CD4-positive, alpha-beta memory T cell (primary cell): ENCODE data around the gene NR3C1. TPM values are rescaled to one million over a fixed set of nuclear protein-coding genes. Genes with fewer than 3 reads are reported as not detected.

Experiments used
- CTCF ChIA-PET: fragments of 350-600 bp; sonication (Branson Sonifier 250); formaldehyde crosslinking; loops from one replicate; lab custom pipeline; 2021; ENCODE audit warnings: inconsistent platforms; ENCODE audit not compliant: partially characterized antibody; lab: Charles Lee
- POLR2A ChIA-PET: fragments of 350-600 bp; sonication (Branson Sonifier 250); formaldehyde crosslinking; loops from one replicate; lab custom pipeline; 2021; ENCODE audit not compliant: partially characterized antibody; lab: Charles Lee
- DNase-seq, 5 donors: peaks; one replicate each; pipeline versions ENCODE4 v3.0.0 to v3.0.0-alpha.2; 2020 to 2022; ENCODE audit warnings: mixed read lengths in 1 of 5
- H3K27ac ChIP-seq: one replicate; pipeline ENCODE4 v1.7.0; 2013; ENCODE audit warnings: low read depth, low read length
- H3K27me3 ChIP-seq: 2 replicates; pipeline ENCODE4 v1.7.0; 2013; ENCODE audit warnings: mild to moderate bottlenecking, low read length, moderate library complexity; ENCODE audit not compliant: insufficient read depth
- H3K36me3 ChIP-seq: 2 replicates; pipeline ENCODE4 v1.7.0; 2013; ENCODE audit warnings: mild to moderate bottlenecking, low read length, moderate library complexity; ENCODE audit not compliant: insufficient read depth
- H3K4me1 ChIP-seq: 2 replicates; pipeline ENCODE4 v1.7.0; 2013; ENCODE audit warnings: mild to moderate bottlenecking, low read length, moderate library complexity; ENCODE audit not compliant: insufficient read depth
- H3K4me3 ChIP-seq, 2 donors: one replicate each; pipeline ENCODE4 v1.7.0; 2013; ENCODE audit warnings: low read length in 2 of 2, mild to moderate bottlenecking in 1 of 2
- H3K9me3 ChIP-seq, 2 donors: one replicate each; pipeline ENCODE4 v1.7.0; 2013; ENCODE audit warnings: low read length in 2 of 2, control low read depth in 1 of 2; ENCODE audit not compliant: control insufficient read depth in 1 of 2
- H3K27ac Mint-ChIP-seq, 7 donors: one replicate each; pipeline ENCODE4 v1.8.0; 2020 to 2021; ENCODE audit warnings: mixed read lengths in 7 of 7, mild to moderate bottlenecking in 6 of 7, inconsistent platforms in 3 of 7, moderate library complexity in 3 of 7
- H3K27me3 Mint-ChIP-seq, 2 donors: one replicate each; pipeline ENCODE4 v1.8.0; 2020 to 2021; ENCODE audit warnings: mixed read lengths in 2 of 2
- H3K36me3 Mint-ChIP-seq, 2 donors: one replicate each; pipeline ENCODE4 v1.8.0; 2020 to 2021; ENCODE audit warnings: mixed read lengths in 2 of 2, inconsistent platforms in 1 of 2, mild to moderate bottlenecking in 1 of 2
- H3K4me1 Mint-ChIP-seq, 4 donors: one replicate each; pipeline ENCODE4 v1.8.0; 2020 to 2021; ENCODE audit warnings: mixed read lengths in 4 of 4, mild to moderate bottlenecking in 1 of 4
- H3K4me3 Mint-ChIP-seq, 8 donors: one replicate each; pipeline ENCODE4 v1.8.0; 2020 to 2021; ENCODE audit warnings: mixed read lengths in 8 of 8, mild to moderate bottlenecking in 7 of 8, moderate library complexity in 6 of 8, inconsistent platforms in 3 of 8
- H3K9me3 Mint-ChIP-seq, 8 donors: one replicate each; pipeline ENCODE4 v1.8.0; 2020 to 2021; ENCODE audit warnings: mixed read lengths in 8 of 8, mild to moderate bottlenecking in 5 of 8, inconsistent platforms in 3 of 8, moderate library complexity in 1 of 8
- intact Hi-C: fragments of 100-400 bp; cut with micrococcal nuclease; formaldehyde crosslinking; loops from one replicate; pipeline ENCODE4 v1.15.1; 2023
- polyA plus RNA-seq, 2 donors: library from polyadenylated mRNA; unstranded; fragments of 300-500 nt; fragmentation: Illumina TruSeq; gene quantifications; one replicate each; pipeline ENCODE4 v1.2.3, GENCODE V29; 2021
- total RNA-seq, 2 experiments: library from RNA; stranded (reverse); gene quantifications; one replicate each; pipeline ENCODE4 v1.2.3, GENCODE V29; 2021

Gene NR3C1
- 100 to 1,000 TPM; 161 to 164 TPM for total RNA-seq
- 100 to 1,000 TPM in 1 of 2 donors, 10 to 100 TPM in 1; 92.0 to 125 TPM for polyA plus RNA-seq

DNA sequence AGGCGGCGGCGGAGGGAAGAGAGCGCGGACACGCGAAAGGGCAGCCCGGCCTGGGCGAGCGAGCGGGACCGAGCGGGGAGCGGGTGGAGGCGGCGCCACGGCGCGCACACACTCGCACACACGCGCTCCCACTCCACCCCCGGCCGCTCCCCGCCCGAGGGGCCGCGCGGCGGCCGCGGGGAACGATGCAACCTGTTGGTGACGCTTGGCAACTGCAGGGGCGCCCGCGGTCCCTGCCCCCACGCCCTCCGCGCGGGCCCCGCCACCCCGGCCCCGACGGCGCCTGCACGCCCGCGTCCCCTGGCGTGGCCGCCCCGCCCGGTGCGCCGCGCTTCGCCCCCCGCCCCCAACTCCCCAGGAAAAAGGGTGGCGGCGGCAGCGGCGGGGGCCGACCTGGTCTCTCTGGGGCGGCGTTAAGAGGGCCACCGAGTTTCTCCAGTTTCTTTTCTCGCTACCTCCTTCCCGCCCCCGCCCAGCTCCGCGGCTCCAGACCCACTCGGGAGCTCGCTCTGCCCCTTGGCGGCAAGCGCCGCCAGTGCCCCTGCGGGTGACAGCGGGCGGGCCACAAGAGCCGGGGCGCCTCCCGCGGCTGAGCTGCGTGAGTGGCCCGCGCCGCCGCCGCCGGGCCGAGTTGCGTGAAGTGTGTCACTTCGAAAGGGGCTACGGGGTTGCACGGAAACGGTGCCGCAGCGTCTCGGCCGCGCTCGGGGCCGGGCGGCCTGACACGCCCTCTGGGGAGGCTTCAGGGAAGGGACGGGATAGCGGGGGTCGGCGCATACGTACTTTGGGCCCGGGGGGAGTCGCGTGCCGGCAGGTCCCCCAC, at the start of gene NR3C1:
Gene NR3C1 (minus strand): TSS at position 94 of the 823 bp plus-strand sequence. CDS start 2,847 bp downstream, outside the sequence.
- intact Hi-C loops = loop anchor here (1.0 to 5.0 kb wide), 10 partner anchors 31 to 785 kb away; partner anchors contain the start of genes ARHGAP26, KCTD16 and YIPF5
- peak within 1 kb of the TSS; percentile 90 for H3K27ac ChIP-seq
- H3K27me3 ChIP-seq = no peaks in the 10 kb centered on the region
- ChIA-PET CTCF (interaction anchor here (0.6 to 3.0 kb wide), 35 partner anchors 8 to 789 kb away, joined by 3 to 64 read pairs (median 4); partner anchors contain the start of genes ARHGAP26, KCTD16 and YIPF5), POLR2A (interaction anchor here (0.6 to 5.1 kb wide), 53 partner anchors 9 to 1721 kb away, joined by 3 to 250 read pairs (median 5); partner anchors contain the start of genes ARHGAP26, KCTD16 and YIPF5)
- H3K36me3 ChIP-seq = peaks cover 9% of the 10 kb centered on the region
- no peaks in the 10 kb centered on the region for H3K27me3 Mint-ChIP-seq
- H3K36me3 Mint-ChIP-seq = peaks cover 21 to 46% of the 10 kb centered on the region in 2 donors
- H3K4me3 ChIP-seq = peak within 1 kb of the TSS; percentile 77 to 93
- peaks cover 39% of the 10 kb centered on the region for H3K4me1 ChIP-seq
- peaks cover 32 to 50% (median 40%) of the 10 kb centered on the region in 4 donors for H3K4me1 Mint-ChIP-seq
- H3K9me3 Mint-ChIP-seq = peaks cover 0 to 3% (median 0%) of the 10 kb centered on the region in 8 donors
- H3K27ac Mint-ChIP-seq = peak within 1 kb of the TSS; percentile 95 to 100 (median 99)
- peak; percentile 89 to 92 (median 91) for DNase-seq
- H3K4me3 Mint-ChIP-seq = peak within 1 kb of the TSS; percentile 92 to 97 (median 94)
- H3K9me3 ChIP-seq = no peaks in the 10 kb centered on the region

DNA sequence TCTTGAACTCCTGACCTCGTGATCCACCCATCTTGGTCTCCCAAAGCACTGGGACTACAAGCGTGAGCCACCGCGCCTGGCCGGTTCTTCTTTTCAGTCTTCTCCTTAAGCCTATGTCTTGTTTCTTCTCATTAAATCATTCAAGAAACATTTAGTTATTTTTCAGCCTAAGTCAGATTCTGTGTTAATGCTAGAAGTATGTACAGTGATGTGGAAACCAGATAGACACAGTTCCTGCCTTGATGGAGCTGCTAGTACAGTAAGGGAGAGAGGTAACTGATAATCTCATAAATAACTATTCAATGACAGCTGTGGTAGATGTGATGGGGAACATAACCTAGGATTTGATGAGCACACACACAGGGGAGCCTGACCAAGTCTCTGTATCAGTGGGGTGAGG, 46.3 kb upstream of the NR3C1 start:
- H3K27ac ChIP-seq = no peak overlapping the region
- no peak for DNase-seq
- peaks cover 11% of the 10 kb centered on the region for H3K4me1 ChIP-seq
- Mint-ChIP-seq H3K4me3 (no peak overlapping the region), H3K27me3 (no peaks in the 10 kb centered on the region), H3K36me3 (no peaks in the 10 kb centered on the region), H3K4me1 (peaks cover 4 to 24% (median 12%) of the 10 kb centered on the region in 4 donors), H3K27ac (peak overlapping the region in 1 of 7 donors; percentile 4), H3K9me3 (no peaks in the 10 kb centered on the region)
- H3K9me3 ChIP-seq = no peaks in the 10 kb centered on the region
- ChIA-PET POLR2A (interaction anchor here (1.1 kb wide), 1 partner anchor 15 kb away, joined by 4 read pairs; no protein-coding TSS in a partner anchor), CTCF (interaction anchor here (1.2 kb wide), 1 partner anchor 11 kb away, joined by 5 read pairs; no protein-coding TSS in a partner anchor)
- intact Hi-C loops = loop anchor here (5.0 kb wide), 1 partner anchor 92 kb away; no protein-coding TSS in a partner anchor
- H3K36me3 ChIP-seq = no peaks in the 10 kb centered on the region
- H3K27me3 ChIP-seq = no peaks in the 10 kb centered on the region
- H3K4me3 ChIP-seq = no peak overlapping the region

DNA sequence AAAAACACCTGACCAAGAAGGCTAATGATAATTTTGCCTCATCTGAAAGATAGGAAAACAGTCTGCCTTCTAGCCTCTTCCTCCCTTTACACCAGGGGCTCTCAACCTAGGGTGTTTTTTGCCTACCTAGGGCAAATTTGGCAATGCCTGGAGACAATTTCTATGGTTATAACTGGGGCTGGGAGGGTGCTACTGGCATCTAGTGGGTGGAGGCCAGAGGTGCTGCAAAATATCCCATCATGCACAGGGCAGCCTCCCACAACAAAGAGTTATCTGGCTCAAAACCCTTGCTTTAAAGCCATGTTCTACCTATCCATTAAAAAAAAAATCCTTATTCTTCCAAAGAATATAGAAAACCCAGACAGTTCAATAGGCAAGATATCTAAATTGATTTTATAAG, 45.0 kb upstream of the NR3C1 start:
- Mint-ChIP-seq H3K4me1 (peaks cover 4 to 24% (median 12%) of the 10 kb centered on the region in 4 donors), H3K36me3 (no peaks in the 10 kb centered on the region), H3K27me3 (no peaks in the 10 kb centered on the region), H3K27ac (peak overlapping the region in 2 of 7 donors; percentile 56 to 57), H3K4me3 (no peak overlapping the region), H3K9me3 (no peaks in the 10 kb centered on the region)
- Histone ChIP-seq H3K27me3 (no peaks in the 10 kb centered on the region), H3K36me3 (no peaks in the 10 kb centered on the region), H3K27ac (no peak overlapping the region), H3K4me3 (no peak overlapping the region), H3K4me1 (peaks cover 11% of the 10 kb centered on the region), H3K9me3 (no peaks in the 10 kb centered on the region)
- intact Hi-C loops = loop anchor here (5.0 kb wide), 1 partner anchor 91 kb away; no protein-coding TSS in a partner anchor
- CTCF ChIA-PET = interaction anchor here (0.8 kb wide), 1 partner anchor 524 kb away, joined by 3 read pairs; no protein-coding TSS in a partner anchor
- DNase-seq = peak in 4 of 5 donors; percentile 22 to 31 (median 26)
- POLR2A ChIA-PET = interaction anchor here (0.5 to 5.6 kb wide), 2 partner anchors 45 to 737 kb away, joined by 3 to 33 read pairs; partner anchors contain the start of gene NR3C1

DNA sequence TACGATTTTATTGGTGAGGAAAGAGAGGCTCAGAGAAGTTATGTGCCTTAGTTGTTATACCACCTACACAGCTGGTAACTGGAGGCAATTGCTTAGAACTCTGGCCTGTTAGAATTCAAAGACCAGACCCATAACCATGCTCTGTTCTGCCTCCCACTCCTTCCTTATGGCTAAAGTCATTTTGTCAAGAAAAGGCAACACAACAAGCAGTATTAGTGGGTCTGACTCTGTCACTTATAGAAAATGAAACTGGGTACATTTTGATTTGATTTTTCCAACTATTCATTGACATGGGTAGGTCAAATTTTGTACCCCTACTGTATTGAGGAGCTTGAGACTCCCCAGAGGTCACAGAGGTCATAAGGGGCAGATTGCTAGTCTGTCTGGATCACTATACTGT, 44.5 kb upstream of the NR3C1 start:
- peaks cover 4 to 24% (median 12%) of the 10 kb centered on the region in 4 donors for H3K4me1 Mint-ChIP-seq
- CTCF ChIA-PET = no interaction called here
- no peaks in the 10 kb centered on the region for H3K27me3 Mint-ChIP-seq
- H3K27ac ChIP-seq = no peak overlapping the region
- H3K27ac Mint-ChIP-seq = peak overlapping the region in 3 of 7 donors; percentile 31 to 57 (median 56)
- H3K9me3 Mint-ChIP-seq = no peaks in the 10 kb centered on the region
- POLR2A ChIA-PET = interaction anchor here (0.5 to 5.6 kb wide), 3 partner anchors 13 to 738 kb away, joined by 3 to 33 read pairs (median 4); partner anchors contain the start of gene NR3C1
- H3K4me1 ChIP-seq = peaks cover 11% of the 10 kb centered on the region
- H3K4me3 ChIP-seq = no peak overlapping the region
- DNase-seq = no peak
- no peaks in the 10 kb centered on the region for H3K27me3 ChIP-seq
- no peaks in the 10 kb centered on the region for H3K36me3 Mint-ChIP-seq
- intact Hi-C loops = loop anchor here (5.0 kb wide), 1 partner anchor 91 kb away; no protein-coding TSS in a partner anchor
- no peaks in the 10 kb centered on the region for H3K36me3 ChIP-seq
- no peak overlapping the region for H3K4me3 Mint-ChIP-seq
- no peaks in the 10 kb centered on the region for H3K9me3 ChIP-seq

DNA sequence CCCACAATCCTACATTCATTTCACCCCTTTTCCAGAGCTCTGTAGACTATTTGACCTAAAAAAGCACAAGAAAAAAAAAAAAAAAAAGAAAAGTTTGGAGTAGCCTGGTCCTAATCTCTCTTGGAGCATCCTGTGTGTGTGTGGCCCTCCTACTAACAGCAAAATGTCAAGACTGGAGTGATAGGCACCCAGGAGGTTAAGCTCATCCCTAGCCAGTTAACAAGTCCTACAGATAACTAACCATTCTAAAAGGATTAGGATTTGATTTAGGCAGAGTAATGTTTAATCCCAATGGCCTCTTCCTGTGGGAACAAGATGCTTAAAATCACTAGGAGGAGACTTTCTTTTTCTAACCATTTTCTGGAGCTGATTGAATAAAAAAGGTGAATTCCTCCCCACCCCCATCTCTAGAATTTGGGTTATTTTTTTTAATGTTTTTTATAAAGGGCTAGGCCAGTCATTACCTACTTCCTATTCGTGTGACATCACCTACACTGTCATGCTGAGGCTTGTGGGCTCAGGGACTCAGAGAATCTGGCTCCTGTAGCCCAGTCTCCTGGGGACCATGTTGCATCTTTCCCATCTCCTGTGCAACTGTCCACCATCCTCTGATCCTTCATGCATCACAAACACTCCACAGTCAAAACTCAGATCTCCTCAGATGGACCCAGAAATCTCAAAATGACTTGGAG, 43.2 kb upstream of the NR3C1 start:
- POLR2A ChIA-PET = interaction anchor here (1.4 to 5.6 kb wide), 2 partner anchors 11 to 43 kb away, joined by 4 to 33 read pairs; partner anchors contain the start of gene NR3C1
- no peak overlapping the region for H3K4me3 ChIP-seq
- peaks cover 11% of the 10 kb centered on the region for H3K4me1 ChIP-seq
- no peaks in the 10 kb centered on the region for H3K36me3 ChIP-seq
- no peaks in the 10 kb centered on the region for H3K27me3 Mint-ChIP-seq
- H3K27ac Mint-ChIP-seq = peak overlapping the region in 4 of 7 donors; percentile 38 to 89 (median 56)
- H3K27ac ChIP-seq = no peak overlapping the region
- intact Hi-C loops = loop anchor here (5.0 kb wide), 1 partner anchor 89 kb away; no protein-coding TSS in a partner anchor
- H3K4me3 Mint-ChIP-seq = no peak overlapping the region
- H3K4me1 Mint-ChIP-seq = peaks cover 4 to 24% (median 12%) of the 10 kb centered on the region in 4 donors
- CTCF ChIA-PET = interaction anchor here (0.6 to 1.2 kb wide), 6 partner anchors 11 to 445 kb away, joined by 3 to 4 read pairs (median 3); no protein-coding TSS in a partner anchor
- H3K36me3 Mint-ChIP-seq = no peaks in the 10 kb centered on the region
- H3K9me3 Mint-ChIP-seq = no peaks in the 10 kb centered on the region
- no peaks in the 10 kb centered on the region for H3K9me3 ChIP-seq
- DNase-seq = peak in 2 of 5 donors; percentile 22 to 26
- no peaks in the 10 kb centered on the region for H3K27me3 ChIP-seq

DNA sequence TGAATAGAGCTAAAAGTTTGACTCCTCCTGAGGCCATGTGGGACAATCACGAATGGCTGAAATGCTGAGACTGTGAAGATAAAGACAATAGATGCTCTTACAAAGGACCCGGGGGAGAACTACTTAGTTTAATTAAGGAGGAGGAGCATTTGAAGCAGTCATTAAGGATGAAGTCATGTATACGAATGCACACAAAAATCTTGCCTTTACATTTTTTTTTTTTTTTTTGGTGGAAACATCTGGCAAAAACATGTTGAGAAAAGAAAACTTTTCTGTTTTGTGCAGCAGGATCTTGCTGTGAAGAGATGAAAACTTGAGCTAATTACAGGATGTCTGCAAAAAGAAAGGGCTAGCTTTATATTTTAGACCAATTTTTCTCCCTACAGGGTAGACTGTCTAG, 42.3 kb upstream of the NR3C1 start:
- no peak for DNase-seq
- no peaks in the 10 kb centered on the region for H3K36me3 Mint-ChIP-seq
- no peaks in the 10 kb centered on the region for H3K36me3 ChIP-seq
- peaks cover 4 to 24% (median 12%) of the 10 kb centered on the region in 4 donors for H3K4me1 Mint-ChIP-seq
- CTCF ChIA-PET = interaction anchor here (0.6 to 1.2 kb wide), 5 partner anchors 10 to 444 kb away, joined by 3 to 4 read pairs (median 3); no protein-coding TSS in a partner anchor
- H3K27me3 ChIP-seq = no peaks in the 10 kb centered on the region
- no peak overlapping the region for H3K4me3 ChIP-seq
- peaks cover 11% of the 10 kb centered on the region for H3K4me1 ChIP-seq
- H3K27me3 Mint-ChIP-seq = no peaks in the 10 kb centered on the region
- H3K4me3 Mint-ChIP-seq = no peak overlapping the region
- POLR2A ChIA-PET = interaction anchor here (4.2 to 5.6 kb wide), 2 partner anchors 11 to 42 kb away, joined by 30 to 33 read pairs; partner anchors contain the start of gene NR3C1
- no peaks in the 10 kb centered on the region for H3K9me3 Mint-ChIP-seq
- H3K9me3 ChIP-seq = no peaks in the 10 kb centered on the region
- intact Hi-C loops = loop anchor here (5.0 kb wide), 1 partner anchor 88 kb away; no protein-coding TSS in a partner anchor
- no peak overlapping the region for H3K27ac ChIP-seq
- H3K27ac Mint-ChIP-seq = no peak overlapping the region
